ENCODE data around the gene DYNC1H1. TPM values are rescaled to one million over a fixed set of nuclear protein-coding genes. Genes with fewer than 3 reads are reported as not detected.

The DYNC1H1 gene
- total RNA-seq, 6 experiments from 2014 or later: 116 to 261 (median 161) TPM

DNA sequence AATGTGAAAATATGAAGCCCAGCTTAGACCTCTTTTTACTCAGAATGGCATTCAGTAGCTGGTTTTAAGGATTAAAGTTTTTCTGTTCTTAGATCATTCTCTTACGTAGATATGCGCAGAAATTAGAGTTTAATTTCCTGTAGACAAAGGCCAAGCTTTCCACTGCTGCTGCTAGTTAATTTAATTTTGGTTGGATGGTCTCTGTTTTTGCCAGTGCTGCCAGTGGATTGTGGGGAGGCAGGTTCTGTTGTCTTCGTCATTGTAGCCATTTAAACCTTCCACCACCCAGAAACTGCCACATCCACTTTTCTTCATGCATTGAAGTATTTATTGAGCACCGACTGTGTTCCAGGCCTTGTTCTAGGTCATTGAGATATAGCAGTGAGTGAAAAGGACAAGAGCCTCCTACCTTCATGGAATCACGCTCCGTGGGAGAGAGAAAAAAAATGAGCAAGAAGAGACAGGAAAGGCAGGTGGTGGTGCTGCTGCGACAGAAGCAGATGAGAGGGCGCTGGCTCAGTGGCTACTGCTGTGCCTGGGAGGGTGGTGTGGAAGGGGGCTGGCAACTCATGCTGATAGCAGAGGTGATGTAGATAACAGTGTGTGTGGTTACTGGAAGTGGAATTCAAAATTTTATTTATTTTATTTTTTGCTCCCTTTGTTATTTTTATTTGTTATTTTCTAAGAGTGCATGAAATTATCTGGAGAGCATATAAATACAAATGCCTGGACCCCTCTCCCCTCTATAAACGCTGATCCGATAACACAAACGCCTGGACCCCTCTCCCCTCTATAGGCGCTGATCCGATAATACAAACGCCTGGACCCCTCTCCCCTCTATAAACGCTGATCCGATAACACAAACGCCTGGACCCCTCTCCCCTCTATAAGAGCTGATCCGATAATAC is 33.3 kb downstream of the DYNC1H1 start:
- H3K9me3 ChIP-seq: no peaks in the 10 kb centered on the region
- no peaks in the 10 kb centered on the region for H3K27me3 ChIP-seq
- intact Hi-C loops (cut with DNase I): no loop called here
- ATAC-seq (no peak), DNase-seq (no peak)
- H3K4me1 ChIP-seq: no peaks in the 10 kb centered on the region
- WGBS (ENCODE audit: insufficient coverage, low coverage, low lambda C conversion rate, missing lambda C conversion rate): 94% methylated on average over 18 of the region's 18 CpGs
- peaks cover 14 to 92% (median 70%) of the 10 kb centered on the region in 4 donors for H3K36me3 ChIP-seq
- H3K27ac ChIP-seq: no peak overlapping the region
- TF ChIP-seq, protein P1, sequence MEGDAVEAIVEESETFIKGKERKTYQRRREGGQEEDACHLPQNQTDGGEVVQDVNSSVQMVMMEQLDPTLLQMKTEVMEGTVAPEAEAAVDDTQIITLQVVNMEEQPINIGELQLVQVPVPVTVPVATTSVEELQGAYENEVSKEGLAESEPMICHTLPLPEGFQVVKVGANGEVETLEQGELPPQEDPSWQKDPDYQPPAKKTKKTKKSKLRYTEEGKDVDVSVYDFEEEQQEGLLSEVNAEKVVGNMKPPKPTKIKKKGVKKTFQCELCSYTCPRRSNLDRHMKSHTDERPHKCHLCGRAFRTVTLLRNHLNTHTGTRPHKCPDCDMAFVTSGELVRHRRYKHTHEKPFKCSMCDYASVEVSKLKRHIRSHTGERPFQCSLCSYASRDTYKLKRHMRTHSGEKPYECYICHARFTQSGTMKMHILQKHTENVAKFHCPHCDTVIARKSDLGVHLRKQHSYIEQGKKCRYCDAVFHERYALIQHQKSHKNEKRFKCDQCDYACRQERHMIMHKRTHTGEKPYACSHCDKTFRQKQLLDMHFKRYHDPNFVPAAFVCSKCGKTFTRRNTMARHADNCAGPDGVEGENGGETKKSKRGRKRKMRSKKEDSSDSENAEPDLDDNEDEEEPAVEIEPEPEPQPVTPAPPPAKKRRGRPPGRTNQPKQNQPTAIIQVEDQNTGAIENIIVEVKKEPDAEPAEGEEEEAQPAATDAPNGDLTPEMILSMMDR (IDR thresholded peaks at IDR 0.05): no peak
- no peak for TF ChIP-seq POLR2A (IDR thresholded peaks at IDR 0.05)
- no peak overlapping the region for H3K4me3 ChIP-seq

DNA sequence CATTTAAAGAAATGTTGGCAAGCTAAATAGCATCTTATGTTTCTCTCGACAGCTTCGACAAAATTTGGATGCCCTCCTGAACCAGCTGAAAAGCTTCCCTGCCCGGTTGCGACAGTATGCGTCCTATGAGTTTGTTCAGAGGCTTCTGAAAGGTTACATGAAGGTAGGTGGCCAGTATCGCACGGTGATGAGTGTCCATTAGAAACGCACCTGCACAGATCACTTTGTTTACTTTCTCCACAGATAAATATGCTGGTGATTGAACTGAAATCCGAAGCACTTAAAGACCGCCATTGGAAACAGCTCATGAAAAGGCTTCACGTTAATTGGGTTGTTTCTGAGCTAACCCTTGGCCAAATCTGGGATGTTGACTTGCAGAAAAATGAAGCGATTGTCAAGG is 36.5 kb downstream of the DYNC1H1 start:
- ATAC-seq: no peak

DNA sequence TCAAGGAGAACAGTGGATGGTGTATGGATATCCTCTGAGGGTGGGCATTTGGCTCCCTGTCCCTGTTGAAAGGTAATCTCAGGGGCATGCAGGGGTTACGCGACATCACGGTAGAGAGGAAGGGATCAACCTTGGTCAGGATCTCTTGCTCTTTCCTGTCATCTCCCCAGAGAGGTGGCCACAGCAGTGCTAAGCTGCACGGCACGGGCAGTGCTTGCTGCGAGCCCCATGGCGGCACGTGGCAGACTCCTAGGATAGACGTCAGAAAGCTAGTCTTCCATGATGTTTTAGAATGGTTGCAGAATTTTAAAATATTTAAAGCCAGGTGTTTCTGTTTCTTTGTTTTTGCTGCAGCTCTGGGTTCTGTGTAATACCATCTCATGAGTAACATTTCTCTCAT is 41.0 kb downstream of the DYNC1H1 start:
- H3K36me3 ChIP-seq: peaks cover 25 to 96% (median 72%) of the 10 kb centered on the region in 4 donors
- no peaks in the 10 kb centered on the region for H3K4me1 ChIP-seq
- H3K4me3 ChIP-seq: no peak overlapping the region
- H3K9me3 ChIP-seq: no peaks in the 10 kb centered on the region
- H3K27ac ChIP-seq: no peak overlapping the region
- WGBS (ENCODE audit: insufficient coverage, low coverage, low lambda C conversion rate, missing lambda C conversion rate): 50% methylated on average over 2 of the region's 9 CpGs
- no peaks in the 10 kb centered on the region for H3K27me3 ChIP-seq
- intact Hi-C loops (cut with DNase I): no loop called here
- no peak for TF ChIP-seq POLR2A (IDR thresholded peaks at IDR 0.05)
- TF ChIP-seq, protein P1 (IDR thresholded peaks at IDR 0.05): no peak
- ATAC-seq (no peak), DNase-seq (no peak)

More for the DNA sequence above, 36.5 kb downstream of the DYNC1H1 start:
- intact Hi-C loops (cut with DNase I): no loop called here
- WGBS (ENCODE audit: insufficient coverage, low coverage, low lambda C conversion rate, missing lambda C conversion rate): 88% methylated on average over 11 of the region's 12 CpGs
- Histone ChIP-seq H3K36me3 (peaks cover 25 to 90% (median 61%) of the 10 kb centered on the region in 4 donors), H3K4me3 (no peak overlapping the region), H3K4me1 (no peaks in the 10 kb centered on the region), H3K27me3 (no peaks in the 10 kb centered on the region), H3K27ac (no peak overlapping the region), H3K9me3 (no peaks in the 10 kb centered on the region)
- DNase-seq: no peak
- TF ChIP-seq, protein P1 (IDR thresholded peaks at IDR 0.05): no peak
- TF ChIP-seq POLR2A (IDR thresholded peaks at IDR 0.05): no peak

DNA sequence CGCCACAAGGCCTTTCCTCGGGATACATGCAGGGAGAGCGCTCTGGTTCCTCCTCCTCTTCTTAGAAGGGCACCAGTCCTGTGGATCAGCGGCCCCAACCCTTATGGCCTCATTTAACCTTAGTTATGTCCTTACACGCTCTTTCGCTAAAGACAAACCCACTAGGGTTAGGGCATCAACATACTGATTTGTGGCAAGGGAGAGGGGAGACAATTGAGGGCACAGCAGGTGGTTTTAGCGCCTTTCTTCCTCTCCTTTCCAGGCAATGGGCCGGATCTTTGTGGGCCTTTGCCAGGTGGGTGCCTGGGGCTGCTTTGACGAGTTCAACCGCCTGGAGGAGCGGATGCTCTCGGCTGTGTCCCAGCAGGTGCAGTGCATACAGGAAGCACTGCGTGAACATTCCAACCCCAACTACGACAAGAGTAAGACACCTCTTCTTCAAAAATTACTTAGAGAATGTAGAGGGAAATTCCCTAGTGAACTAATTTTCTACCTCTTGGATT is 43.6 kb downstream of the DYNC1H1 start:
- Histone ChIP-seq H3K27me3 (no peaks in the 10 kb centered on the region), H3K4me1 (no peaks in the 10 kb centered on the region), H3K4me3 (no peak overlapping the region), H3K9me3 (no peaks in the 10 kb centered on the region), H3K27ac (no peak overlapping the region), H3K36me3 (peaks cover 27 to 98% (median 68%) of the 10 kb centered on the region in 4 donors)
- TF ChIP-seq, protein P1 (IDR thresholded peaks at IDR 0.05): no peak
- no peak for TF ChIP-seq POLR2A (IDR thresholded peaks at IDR 0.05)
- no peak for DNase-seq
- ATAC-seq: no peak
- WGBS (ENCODE audit: insufficient coverage, low coverage, low lambda C conversion rate, missing lambda C conversion rate): 84% methylated on average over 8 of the region's 14 CpGs
- intact Hi-C loops (cut with DNase I): no loop called here
